ENCODE measurements around the gene CNGA1.
"Not testable (repeated sequence)": the region's sequence is repeated elsewhere in the genome, so short reads cannot be mapped to it uniquely, and the experiment has no call there.

Gene CNGA1

DNA sequence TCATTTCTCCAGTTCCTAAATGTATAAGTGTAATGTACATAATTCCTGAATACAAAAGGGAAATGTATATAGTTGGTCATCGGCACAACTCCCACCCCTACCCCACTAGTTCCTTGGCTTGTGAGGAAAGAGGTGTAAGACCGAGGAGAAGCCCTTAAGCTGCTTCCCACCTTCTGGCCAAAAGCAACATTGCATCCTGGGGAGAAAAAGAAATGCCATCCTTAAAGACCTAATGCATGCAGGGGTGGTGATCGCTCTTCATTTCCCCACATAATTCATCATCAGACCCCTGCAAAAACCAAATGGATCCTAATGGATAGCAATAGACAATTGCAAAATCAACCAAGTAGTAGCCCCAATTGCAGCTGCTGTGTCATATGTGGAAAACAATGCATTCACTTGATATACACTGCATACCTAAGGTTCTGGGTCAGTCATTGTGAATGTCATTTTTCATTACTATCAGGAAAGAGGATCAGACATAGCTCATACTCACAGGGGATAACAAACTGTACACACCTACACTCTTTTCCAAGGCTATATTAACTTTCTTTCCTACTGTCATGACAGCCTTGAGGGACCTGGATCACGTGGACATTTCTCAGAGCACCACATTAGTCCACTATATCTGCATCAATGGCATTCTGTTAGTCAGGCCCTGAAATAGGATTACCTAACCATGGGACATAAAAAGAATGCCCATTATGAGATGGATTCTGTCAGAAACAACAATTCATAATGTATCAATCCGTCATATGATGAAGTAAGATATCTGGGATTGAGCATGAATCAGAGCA lies 70.4 kb downstream of the CNGA1 start:
- no peaks in the 10 kb centered on the region for H3K9me3 Mint-ChIP-seq
- H3K4me1 Mint-ChIP-seq = no peaks in the 10 kb centered on the region
- no peak overlapping the region for H3K27ac Mint-ChIP-seq
- ATAC-seq = no peak
- no peaks in the 10 kb centered on the region for H3K27me3 Mint-ChIP-seq
- H3K4me3 Mint-ChIP-seq = no peak overlapping the region
- no peak for DNase-seq

DNA sequence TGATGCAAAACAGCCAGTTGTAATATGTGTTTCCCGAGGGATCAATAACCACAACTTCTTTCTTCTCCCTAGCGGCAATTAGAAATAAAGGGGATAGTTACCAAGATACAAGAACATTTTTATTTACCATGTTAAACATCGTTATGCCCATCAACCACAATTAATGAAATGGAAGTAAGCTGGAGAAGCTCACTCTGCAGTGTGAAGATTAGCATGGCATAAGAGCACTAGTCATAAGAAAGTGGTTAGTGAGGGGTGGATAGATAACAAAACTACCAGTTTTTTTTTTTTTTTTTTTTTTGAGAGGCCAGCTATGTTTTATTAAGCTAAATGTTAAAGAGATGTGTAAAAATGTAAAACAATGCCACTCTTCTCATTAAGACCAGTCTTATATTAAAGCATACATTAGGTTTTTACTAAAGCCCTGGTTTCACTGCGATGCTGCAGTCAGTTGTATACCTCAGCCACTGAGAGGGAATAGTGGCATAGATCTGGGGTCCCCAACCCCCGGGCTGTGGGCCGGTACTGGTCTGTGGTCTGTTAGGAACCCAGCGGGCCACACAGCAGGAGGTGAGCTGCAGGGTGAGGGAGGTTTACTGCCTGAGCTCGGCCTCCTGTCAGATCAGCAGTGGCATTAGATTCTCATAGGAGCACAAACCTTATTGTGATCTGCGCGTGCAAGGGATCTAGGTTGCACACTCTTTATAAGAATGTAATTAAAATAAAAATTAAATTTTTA lies 74.2 kb downstream of the CNGA1 start:
- ATAC-seq (no peak), DNase-seq (no peak)
- Mint-ChIP-seq H3K27me3 (no peaks in the 10 kb centered on the region), H3K27ac (no peak overlapping the region), H3K4me1 (no peaks in the 10 kb centered on the region), H3K9me3 (no peaks in the 10 kb centered on the region), H3K4me3 (no peak overlapping the region)

DNA sequence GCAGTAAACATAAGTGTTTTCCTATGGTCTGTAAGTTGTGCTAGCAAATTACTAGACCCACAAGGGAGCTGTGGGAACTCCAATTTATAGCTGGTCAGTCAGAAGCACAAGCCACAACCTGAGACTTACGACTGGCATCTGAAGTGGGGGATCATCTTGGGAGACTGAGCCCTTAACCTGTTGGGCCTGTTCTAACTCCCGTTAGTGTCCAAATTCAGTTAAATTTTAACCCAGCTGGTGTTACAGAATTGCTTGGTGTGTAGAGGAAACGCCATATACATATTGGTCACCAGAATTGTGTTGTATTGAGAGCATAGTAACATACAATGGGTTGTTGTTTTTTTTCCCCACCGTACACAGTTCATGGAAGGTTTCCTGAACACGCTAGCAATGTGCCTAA lies 77.0 kb downstream of the CNGA1 start:
- no peak overlapping the region for H3K4me3 Mint-ChIP-seq
- no peaks in the 10 kb centered on the region for H3K27me3 Mint-ChIP-seq
- H3K9me3 Mint-ChIP-seq = no peaks in the 10 kb centered on the region
- ATAC-seq (no peak), DNase-seq (no peak)
- H3K4me1 Mint-ChIP-seq = no peaks in the 10 kb centered on the region
- H3K27ac Mint-ChIP-seq = no peak overlapping the region

DNA sequence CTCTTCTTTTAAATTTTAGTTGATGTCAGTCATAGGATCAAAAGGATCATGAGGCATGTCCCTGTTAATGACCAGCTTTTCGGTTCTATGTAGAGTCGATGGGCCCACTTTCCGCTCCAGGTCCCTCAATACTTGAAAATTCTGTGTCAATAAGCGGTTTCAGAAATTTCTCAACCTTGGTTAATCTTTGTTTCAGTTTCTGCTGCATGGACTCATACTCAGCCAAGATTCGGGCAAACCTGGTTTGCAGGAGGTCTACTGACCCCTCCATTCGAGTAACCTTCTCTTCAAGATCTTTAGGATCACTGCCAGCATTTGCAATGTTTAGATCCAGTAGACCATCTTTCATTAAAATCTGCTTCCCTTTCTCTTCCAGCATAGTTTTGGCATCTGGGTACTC lies 80.1 kb downstream of the CNGA1 start:
- no peak for ATAC-seq
- Mint-ChIP-seq H3K4me1 (no peaks in the 10 kb centered on the region), H3K27me3 (no peaks in the 10 kb centered on the region), H3K9me3 (no peaks in the 10 kb centered on the region), H3K27ac (no peak overlapping the region), H3K4me3 (no peak overlapping the region)
- DNase-seq = no peak

DNA sequence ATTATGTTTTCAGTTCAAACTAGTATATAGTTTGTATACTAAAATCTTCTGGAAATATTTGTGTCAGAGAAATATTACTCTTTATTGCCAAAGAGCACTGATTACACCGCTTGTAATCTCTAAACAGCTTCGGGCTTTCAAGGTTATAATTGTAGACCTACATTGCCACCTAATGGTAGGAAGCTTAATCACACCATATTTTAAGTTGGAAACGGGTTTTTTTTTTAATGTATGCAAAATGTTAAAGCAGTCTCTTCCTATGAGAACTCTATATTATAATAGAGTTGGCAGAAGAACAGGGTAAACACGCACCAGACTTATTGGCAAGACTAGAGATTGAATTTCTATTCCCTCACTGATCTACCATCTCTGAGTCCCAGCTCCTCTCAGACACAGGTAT lies 82.6 kb downstream of the CNGA1 start:
- no peak overlapping the region for H3K27ac Mint-ChIP-seq
- peak; percentile 61 for ATAC-seq
- H3K4me1 Mint-ChIP-seq = no peaks in the 10 kb centered on the region
- H3K9me3 Mint-ChIP-seq = no peaks in the 10 kb centered on the region
- no peak for DNase-seq
- no peak overlapping the region for H3K4me3 Mint-ChIP-seq
- H3K27me3 Mint-ChIP-seq = no peaks in the 10 kb centered on the region

- no peak for DNase-seq
- H3K4me1 Mint-ChIP-seq = peaks cover 7% of the 10 kb centered on the region
- no peaks in the 10 kb centered on the region for H3K9me3 Mint-ChIP-seq
- no peak overlapping the region for H3K27ac Mint-ChIP-seq
- no peak overlapping the region for H3K4me3 Mint-ChIP-seq
- H3K27me3 Mint-ChIP-seq = peaks cover 6% of the 10 kb centered on the region
- ATAC-seq = no peak
Measured at GRCh38 chr4:47930971-47931804, 85.3 kb downstream of the CNGA1 start.

- DNase-seq (no peak), ATAC-seq (no peak)
- no peak overlapping the region for H3K27ac Mint-ChIP-seq
- peaks cover 12% of the 10 kb centered on the region for H3K27me3 Mint-ChIP-seq
- H3K4me1 Mint-ChIP-seq = peaks cover 7% of the 10 kb centered on the region
- no peak overlapping the region for H3K4me3 Mint-ChIP-seq
- H3K9me3 Mint-ChIP-seq = no peaks in the 10 kb centered on the region
Measured at GRCh38 chr4:47929682-47930201, 86.7 kb downstream of the CNGA1 start.

DNA sequence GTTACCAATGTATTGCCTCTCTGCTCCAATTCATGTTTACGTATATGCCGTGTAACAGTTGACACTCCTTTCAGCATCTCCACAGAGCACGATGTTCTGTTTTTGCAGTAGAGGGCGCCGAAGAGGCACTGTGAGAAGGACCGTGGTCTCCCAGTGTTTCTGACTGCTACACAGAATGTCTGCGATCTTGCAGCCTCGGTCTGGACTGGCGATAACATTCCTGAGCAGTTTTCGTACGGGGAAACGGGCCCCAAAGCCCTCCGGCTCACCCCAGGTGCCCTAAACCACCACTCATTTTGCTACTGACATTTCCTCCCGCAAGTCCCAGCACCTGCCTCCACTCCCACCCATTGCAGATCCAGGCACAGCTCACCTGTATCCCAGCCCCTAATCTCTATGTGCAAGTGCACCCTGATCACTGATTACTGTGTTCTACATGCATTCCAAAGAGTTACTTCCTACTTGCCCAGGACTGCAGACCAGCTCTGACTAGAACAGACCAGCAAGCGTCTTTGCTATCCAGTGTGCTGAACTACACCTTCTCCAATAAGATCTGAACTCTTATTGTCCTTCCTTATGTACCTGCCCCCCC lies 89.7 kb downstream of the CNGA1 start:
- peak; percentile 97 for ATAC-seq
- Mint-ChIP-seq H3K4me3 (peak overlapping the region; percentile 70 to 75), H3K27ac (no peak overlapping the region), H3K4me1 (peaks cover 7% of the 10 kb centered on the region), H3K27me3 (peaks cover 20% of the 10 kb centered on the region), H3K9me3 (no peaks in the 10 kb centered on the region)
- peak; percentile 50 to 57 for DNase-seq

DNA sequence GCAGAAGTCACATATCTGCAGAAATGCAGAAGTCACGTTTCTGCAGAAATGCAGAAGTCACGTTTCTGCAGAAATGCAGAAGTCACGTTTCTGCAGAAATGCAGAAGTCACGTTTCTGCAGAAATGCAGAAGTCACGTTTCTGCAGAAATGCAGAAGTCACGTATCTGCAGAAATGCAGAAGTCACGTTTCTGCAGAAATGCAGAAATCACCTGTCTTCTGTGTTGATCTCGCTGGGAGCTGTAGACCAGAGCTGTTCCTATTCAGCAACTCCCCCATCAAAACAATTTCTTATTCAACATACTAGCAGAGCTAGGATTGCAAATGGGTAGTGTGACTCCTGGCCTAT lies 93.2 kb downstream of the CNGA1 start:
- H3K27ac Mint-ChIP-seq, H3K9me3 Mint-ChIP-seq, ATAC-seq, H3K4me3 Mint-ChIP-seq, H3K4me1 Mint-ChIP-seq, DNase-seq: not testable (repeated sequence)
- peaks cover 31% of the 10 kb centered on the region for H3K27me3 Mint-ChIP-seq

DNA sequence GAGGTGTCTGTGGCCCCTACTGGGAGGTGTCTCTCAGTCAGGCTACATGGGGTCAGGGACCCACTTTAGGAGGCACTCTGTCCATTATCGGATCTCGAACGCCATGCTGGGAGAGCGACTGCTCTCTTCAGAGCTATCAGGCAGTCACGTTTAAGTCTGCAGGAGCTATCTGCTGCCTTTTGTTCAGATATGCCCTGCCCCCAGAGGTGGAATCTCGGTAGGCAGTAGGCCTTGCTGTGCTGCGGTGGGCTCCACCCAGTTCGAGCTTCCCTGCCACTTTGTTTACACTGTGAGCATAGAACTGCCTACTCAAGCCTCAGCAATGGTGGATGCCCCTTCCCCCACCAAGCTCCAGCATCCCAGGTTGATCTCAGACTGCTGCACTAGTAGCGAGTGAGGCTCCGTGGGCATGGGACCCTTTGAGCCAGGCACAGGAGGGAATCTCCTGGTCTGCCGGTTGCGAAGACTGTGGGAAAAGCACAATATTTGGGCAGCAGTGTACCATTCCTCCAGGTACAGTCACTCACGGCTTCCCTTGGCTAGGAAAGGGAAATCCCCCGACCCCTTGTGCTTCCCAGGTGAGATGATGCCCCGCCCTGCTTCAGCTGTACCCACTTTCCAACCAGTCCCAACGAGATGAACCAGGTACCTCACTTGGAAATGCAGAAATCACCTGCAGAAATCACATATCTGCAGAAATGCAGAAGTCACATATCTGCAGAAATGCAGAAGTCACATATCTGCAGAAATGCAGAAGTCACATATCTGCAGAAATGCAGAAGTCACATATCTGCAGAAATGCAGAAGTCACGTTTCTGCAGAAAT lies 93.8 kb downstream of the CNGA1 start:
- Mint-ChIP-seq H3K27me3 (peaks cover 31% of the 10 kb centered on the region), H3K9me3 (peaks cover 0 to 14% of the 10 kb centered on the region in 2 donors)
- H3K4me3 Mint-ChIP-seq, H3K27ac Mint-ChIP-seq, DNase-seq, ATAC-seq, H3K4me1 Mint-ChIP-seq: not testable (repeated sequence)

DNA sequence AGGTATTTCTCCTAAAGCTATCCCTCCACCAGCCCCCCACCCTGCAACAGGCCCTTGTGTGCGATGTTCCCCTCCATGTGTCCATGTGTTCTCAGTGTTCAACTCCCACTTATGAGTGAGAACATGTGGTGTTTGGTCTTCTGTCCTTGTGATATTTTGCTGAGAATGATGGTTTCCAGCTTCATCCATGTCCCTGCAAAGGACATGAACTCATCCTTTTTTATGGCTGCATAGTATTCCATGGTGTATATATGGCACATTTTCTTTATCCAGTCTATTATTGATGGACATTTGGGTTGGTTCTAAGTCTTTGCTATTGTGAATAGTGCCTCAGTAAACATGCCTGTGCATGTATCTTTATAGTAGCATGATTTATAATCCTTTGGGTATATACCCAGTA lies 99.3 kb downstream of the CNGA1 start:
- H3K27me3 Mint-ChIP-seq = peaks cover 11% of the 10 kb centered on the region
- not testable (repeated sequence) for H3K27ac Mint-ChIP-seq, ATAC-seq, H3K4me3 Mint-ChIP-seq, DNase-seq
- H3K4me1 Mint-ChIP-seq = peaks cover 26% of the 10 kb centered on the region
- H3K9me3 Mint-ChIP-seq = peaks cover 0 to 16% of the 10 kb centered on the region in 2 donors

DNA sequence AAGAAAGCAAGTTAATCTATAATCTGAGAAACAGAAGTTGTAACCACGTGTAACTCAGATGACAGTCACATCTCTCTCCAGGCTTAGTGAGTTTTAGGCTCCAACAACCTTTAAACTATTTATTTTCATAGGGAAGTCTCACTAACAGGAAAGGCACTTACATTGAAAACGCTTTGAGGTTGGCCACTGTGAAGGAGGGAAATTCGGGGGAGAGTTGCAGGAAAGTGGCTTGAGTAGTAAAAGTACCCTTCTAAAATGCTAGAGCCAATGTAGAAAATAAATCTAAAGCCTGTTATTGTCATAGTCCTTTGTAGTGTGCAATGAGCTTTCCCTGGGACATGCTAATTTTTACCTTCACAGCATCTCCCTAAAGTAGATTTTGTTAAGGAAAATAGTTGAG lies 101.1 kb downstream of the CNGA1 start:
- Mint-ChIP-seq H3K27ac (no peak overlapping the region), H3K9me3 (peaks cover 0 to 16% of the 10 kb centered on the region in 2 donors), H3K4me3 (peak overlapping the region; percentile 93 to 95), H3K4me1 (peaks cover 35% of the 10 kb centered on the region), H3K27me3 (peaks cover 7% of the 10 kb centered on the region)
- DNase-seq (no peak), ATAC-seq (no peak)

- DNase-seq (no peak), ATAC-seq (peak; percentile 38)
- H3K4me1 Mint-ChIP-seq = peaks cover 35% of the 10 kb centered on the region
- H3K27ac Mint-ChIP-seq = peak overlapping the region; percentile 79 to 94
- H3K9me3 Mint-ChIP-seq = peaks cover 0 to 16% of the 10 kb centered on the region in 2 donors
- H3K4me3 Mint-ChIP-seq = peak overlapping the region; percentile 93 to 95
- H3K27me3 Mint-ChIP-seq = peaks cover 2% of the 10 kb centered on the region
Measured at GRCh38 chr4:47914926-47915237, 101.6 kb downstream of the CNGA1 start.

DNA sequence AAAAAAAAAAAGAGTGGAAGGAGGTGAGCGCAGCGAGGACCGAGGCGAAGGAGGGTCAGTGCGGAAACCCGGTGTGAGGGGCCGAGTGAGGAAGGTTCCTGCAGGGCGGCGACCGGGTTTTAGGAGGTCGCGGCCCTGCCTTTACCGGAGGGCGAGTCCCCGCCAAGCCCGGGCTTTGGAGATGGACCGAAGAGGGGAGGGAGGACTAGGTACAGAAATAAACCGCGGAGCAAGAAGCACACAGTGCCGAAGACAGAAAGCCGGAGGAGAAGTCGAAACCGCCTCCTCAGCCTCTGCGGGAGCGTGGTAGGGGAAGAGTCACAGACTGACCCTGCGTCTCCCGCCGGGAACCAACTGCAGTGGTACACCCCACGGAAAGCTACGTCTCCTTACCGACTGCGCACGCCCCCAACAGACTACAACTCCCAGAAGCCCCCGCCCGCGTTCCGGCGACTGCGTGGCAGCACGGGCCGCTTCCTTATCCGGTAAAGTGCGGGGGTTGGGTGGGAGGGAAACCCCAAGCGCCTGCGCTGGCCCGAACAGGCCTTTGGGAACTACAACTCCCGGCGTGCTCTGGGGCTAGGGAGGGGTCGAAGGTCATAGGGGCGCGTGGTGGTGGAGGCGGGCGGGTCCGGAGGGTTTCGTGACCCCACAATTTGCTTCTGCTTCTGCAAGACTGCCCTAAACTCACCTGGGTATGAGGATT lies 102.1 kb downstream of the CNGA1 start, which contains the start of gene NFXL1:
Gene NFXL1 (minus strand): TSS at position 364 of the 706 bp plus-strand sequence. CDS start 380 bp downstream, outside the sequence.
- peak within 1 kb of the TSS; percentile 93 to 95 for H3K4me3 Mint-ChIP-seq
- peaks cover 35% of the 10 kb centered on the region for H3K4me1 Mint-ChIP-seq
- H3K27me3 Mint-ChIP-seq = no peaks in the 10 kb centered on the region
- peak within 1 kb of the TSS; percentile 79 to 99 for H3K27ac Mint-ChIP-seq
- peaks cover 0 to 16% of the 10 kb centered on the region in 2 donors for H3K9me3 Mint-ChIP-seq
- ATAC-seq = peak; percentile 98
- peak; percentile 92 to 96 for DNase-seq
